Measurements from ENCODE around the gene MSH4. TPM values are rescaled to one million over a fixed set of nuclear protein-coding genes. Genes with fewer than 3 reads are reported as not detected.

Gene MSH4
- total RNA-seq, 1 donor = 0.09 TPM

- no peak for TF ChIP-seq CTCF (IDR thresholded peaks at IDR 0.05; ENCODE audit: insufficient read depth, low read length)
These were observed 9.2 kb upstream of the MSH4 start for GRCh38 chr1:75787524-75787923.

GRCh38 chr1:75789988-75790387, 6.7 kb upstream of the MSH4 start:
- TF ChIP-seq CTCF (IDR thresholded peaks at IDR 0.05; ENCODE audit: insufficient read depth, low read length) = no peak
- H3K4me3 ChIP-seq (ENCODE audit: low read depth, low read length) = peak overlapping the region; percentile 9
- DNase-seq (ENCODE audit: low read depth) = no peak

More at GRCh38 chr1:75787524-75787923, 9.2 kb upstream of the MSH4 start:
- peak overlapping the region; percentile 98 for H3K4me3 ChIP-seq (ENCODE audit: low read depth, low read length)
- DNase-seq (ENCODE audit: low read depth) = no peak

- peak; percentile 23 for DNase-seq (ENCODE audit: low read depth)
- no peak for TF ChIP-seq CTCF (IDR thresholded peaks at IDR 0.05; ENCODE audit: insufficient read depth, low read length)
- no peak overlapping the region for H3K4me3 ChIP-seq (ENCODE audit: low read depth, low read length)
These were observed 5.7 kb upstream of the MSH4 start for GRCh38 chr1:75791022-75791421.

- DNase-seq (ENCODE audit: low read depth) = no peak
- no peak overlapping the region for H3K4me3 ChIP-seq (ENCODE audit: low read depth, low read length)
- TF ChIP-seq CTCF (IDR thresholded peaks at IDR 0.05; ENCODE audit: insufficient read depth, low read length) = no peak
These were observed 4.6 kb upstream of the MSH4 start for GRCh38 chr1:75792091-75792490.

GRCh38 chr1:75794382-75794781, 2.3 kb upstream of the MSH4 start:
- no peak for DNase-seq (ENCODE audit: low read depth)
- no peak for TF ChIP-seq CTCF (IDR thresholded peaks at IDR 0.05; ENCODE audit: insufficient read depth, low read length)
- H3K4me3 ChIP-seq (ENCODE audit: low read depth, low read length) = no peak overlapping the region

- H3K4me3 ChIP-seq (ENCODE audit: low read depth, low read length) = no peak overlapping the region
- DNase-seq (ENCODE audit: low read depth) = no peak
- no peak for TF ChIP-seq CTCF (IDR thresholded peaks at IDR 0.05; ENCODE audit: insufficient read depth, low read length)
These were observed 934 bp upstream of the MSH4 start for GRCh38 chr1:75795703-75796193.

GRCh38 chr1:75797273-75797588, 549 bp downstream of the MSH4 start:
- DNase-seq (ENCODE audit: low read depth) = no peak
- H3K4me3 ChIP-seq (ENCODE audit: low read depth, low read length) = no peak overlapping the region

More at GRCh38 chr1:75797273-75797588, 549 bp downstream of the MSH4 start:
- TF ChIP-seq CTCF (IDR thresholded peaks at IDR 0.05; ENCODE audit: insufficient read depth, low read length) = no peak

Measured in fibroblast of the aortic adventitia (primary cell).